Mammary epithelial cell (primary cell): ENCODE measurements around the gene PIGO.

Experiments
- EZH2 ChIP-seq: IDR thresholded peaks from 2 replicates; pipeline ENCODE4 v1.6.1; 2012; ENCODE audit warnings: low read length, inconsistent platforms, borderline replicate concordance
- TF ChIP-seq, protein P1 (sequence below), 2 donors: IDR thresholded peaks in 1 of 2; conservative IDR thresholded peaks in 1 of 2; 2 replicates each; pipeline ENCODE4 v1.5.1; 2011 to 2012; ENCODE audit warnings: inconsistent platforms in 2 of 2, low read length in 2 of 2, mild to moderate bottlenecking in 2 of 2, control low read depth in 1 of 2, low read depth in 1 of 2; ENCODE audit not compliant: insufficient read depth in 1 of 2; ENCODE audit errors: extremely low read depth in 1 of 2

DNA sequence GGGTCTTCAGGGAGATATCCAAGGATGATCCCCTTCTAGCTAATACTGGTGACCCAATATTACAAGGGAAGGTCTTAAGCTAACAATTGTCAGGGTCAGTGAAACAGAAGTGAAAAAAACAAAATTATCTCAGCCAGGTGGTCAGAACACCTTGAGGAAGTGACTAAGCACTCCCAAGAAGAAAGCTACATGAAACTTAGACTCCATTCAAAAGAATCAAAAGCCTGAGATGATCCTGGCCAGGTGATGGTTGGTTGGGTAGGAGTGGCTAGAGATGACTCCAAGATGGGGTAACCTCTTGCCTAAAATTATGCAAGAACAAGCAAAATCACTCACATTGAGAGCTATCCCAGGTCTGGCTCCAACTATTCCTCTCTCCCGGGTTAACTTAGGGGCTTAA lies 29.3 kb downstream of the PIGO start:
- TF ChIP-seq EZH2 = no peak
- TF ChIP-seq, protein P1, sequence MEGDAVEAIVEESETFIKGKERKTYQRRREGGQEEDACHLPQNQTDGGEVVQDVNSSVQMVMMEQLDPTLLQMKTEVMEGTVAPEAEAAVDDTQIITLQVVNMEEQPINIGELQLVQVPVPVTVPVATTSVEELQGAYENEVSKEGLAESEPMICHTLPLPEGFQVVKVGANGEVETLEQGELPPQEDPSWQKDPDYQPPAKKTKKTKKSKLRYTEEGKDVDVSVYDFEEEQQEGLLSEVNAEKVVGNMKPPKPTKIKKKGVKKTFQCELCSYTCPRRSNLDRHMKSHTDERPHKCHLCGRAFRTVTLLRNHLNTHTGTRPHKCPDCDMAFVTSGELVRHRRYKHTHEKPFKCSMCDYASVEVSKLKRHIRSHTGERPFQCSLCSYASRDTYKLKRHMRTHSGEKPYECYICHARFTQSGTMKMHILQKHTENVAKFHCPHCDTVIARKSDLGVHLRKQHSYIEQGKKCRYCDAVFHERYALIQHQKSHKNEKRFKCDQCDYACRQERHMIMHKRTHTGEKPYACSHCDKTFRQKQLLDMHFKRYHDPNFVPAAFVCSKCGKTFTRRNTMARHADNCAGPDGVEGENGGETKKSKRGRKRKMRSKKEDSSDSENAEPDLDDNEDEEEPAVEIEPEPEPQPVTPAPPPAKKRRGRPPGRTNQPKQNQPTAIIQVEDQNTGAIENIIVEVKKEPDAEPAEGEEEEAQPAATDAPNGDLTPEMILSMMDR (conservative IDR thresholded peaks at IDR 0.05 in 1 of 2, IDR thresholded peaks at IDR 0.05 in 1 of 2; ENCODE audit: extremely low read depth in 1 of 2, insufficient read depth in 1 of 2, low read depth in 1 of 2, low read length in 2 of 2) = no peak
